Fibroblast of skin of abdomen (primary cell): ENCODE results near the gene ATG14.
A peak's percentile ranks its signal among the peaks of the same experiment; 100 is the strongest.
"Not testable (repeated sequence)": the region's sequence is repeated elsewhere in the genome, so short reads cannot be mapped to it uniquely, and the experiment has no call there.

ENCODE experiments used
- DNase-seq: peaks from one replicate; pipeline ENCODE4 v3.0.0-alpha.2; 2013

Gene ATG14

GRCh38 chr14:55350461-55350860 lies 61.2 kb downstream of the ATG14 start:
- DNase-seq, result no peak

DNA sequence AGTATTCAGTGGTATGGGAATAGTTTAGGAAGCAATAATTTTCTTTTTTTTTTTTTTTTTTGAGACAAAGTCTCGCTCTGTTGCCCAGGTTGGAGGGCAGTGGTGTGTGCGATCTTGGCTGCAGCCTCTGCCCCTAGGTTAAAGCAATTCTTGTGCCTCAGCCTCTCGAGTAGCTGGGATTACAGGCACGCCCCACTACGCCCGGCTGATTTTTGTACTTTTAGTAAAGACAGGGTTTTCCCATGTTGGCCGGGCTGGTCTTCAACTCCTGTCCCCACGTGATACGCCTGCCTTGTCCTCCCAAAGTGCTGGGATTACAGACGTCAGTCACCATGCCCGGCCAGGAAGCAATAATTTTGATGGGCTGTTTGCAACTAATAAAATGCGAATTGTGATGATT lies 62.1 kb downstream of the ATG14 start:
- no peak for DNase-seq

DNA sequence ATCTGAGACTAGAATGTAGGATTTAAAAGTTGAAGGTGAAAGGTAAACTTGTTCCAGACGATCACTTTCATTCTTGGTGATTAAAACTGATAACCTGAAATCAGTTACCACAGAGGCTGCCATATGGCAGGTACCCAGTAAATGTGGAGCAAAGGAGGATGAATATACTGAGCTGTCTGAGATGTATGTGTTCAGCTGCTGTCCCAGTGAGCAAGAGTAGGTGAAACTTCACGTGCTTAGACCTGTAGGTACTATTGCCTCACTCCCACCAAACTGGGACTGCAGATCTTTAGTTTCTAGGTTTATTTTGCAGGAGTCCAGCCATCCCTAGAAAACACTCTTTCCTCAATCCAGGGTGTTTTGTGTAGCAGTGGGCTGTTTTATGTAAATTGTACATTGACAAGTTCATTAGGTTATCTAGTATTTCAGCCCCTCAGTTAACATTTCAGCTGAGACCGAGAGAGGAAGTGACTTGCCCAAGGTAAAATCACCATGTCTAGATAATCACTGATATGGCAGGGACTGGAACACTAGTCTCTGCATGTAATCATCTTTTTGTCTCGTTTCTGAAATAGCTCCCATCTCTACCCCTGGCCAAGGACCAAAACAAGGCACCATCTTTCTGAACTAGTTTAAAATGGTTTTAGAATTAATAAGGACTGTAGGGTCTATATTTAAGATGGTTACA lies 62.7 kb downstream of the ATG14 start:
- DNase-seq, result no peak

DNA sequence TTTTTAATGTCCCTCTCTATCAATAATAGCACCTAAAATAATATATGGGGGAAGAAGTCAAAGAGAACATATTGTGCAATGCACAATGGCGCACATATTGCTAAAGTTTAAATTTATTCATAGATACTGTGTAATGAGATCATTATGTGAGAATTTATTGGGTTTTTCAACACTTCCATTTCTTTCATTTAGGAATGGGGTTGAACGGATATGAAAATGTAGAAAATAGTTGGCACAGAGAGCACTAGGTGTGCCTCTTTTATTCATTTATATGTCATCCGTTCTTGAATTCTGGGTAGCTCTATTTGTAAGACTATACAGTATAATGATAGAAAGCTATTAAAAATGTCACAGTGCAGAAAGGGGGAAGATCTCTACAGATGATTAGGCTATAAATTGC lies 63.9 kb downstream of the ATG14 start:
- no peak for DNase-seq

DNA sequence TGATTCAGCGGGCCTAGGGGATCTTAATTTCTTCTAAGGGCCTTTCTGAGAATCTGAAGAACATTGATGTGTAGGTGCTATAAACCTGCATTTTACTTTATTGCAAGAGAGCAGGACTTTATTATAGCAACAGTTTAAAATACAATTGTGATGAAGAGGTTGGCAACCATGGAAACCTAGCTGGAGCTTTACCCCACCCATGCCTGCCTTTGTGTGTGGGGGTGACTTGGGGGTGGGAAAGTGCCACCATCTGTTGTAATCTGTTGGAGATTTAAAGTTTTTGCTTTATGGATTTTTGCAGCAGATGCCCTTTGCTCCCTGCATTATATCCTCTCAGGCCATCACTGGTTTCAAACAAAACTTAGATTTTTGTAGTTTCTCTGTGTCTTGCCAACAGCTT lies 64.6 kb downstream of the ATG14 start:
- no peak for DNase-seq

DNA sequence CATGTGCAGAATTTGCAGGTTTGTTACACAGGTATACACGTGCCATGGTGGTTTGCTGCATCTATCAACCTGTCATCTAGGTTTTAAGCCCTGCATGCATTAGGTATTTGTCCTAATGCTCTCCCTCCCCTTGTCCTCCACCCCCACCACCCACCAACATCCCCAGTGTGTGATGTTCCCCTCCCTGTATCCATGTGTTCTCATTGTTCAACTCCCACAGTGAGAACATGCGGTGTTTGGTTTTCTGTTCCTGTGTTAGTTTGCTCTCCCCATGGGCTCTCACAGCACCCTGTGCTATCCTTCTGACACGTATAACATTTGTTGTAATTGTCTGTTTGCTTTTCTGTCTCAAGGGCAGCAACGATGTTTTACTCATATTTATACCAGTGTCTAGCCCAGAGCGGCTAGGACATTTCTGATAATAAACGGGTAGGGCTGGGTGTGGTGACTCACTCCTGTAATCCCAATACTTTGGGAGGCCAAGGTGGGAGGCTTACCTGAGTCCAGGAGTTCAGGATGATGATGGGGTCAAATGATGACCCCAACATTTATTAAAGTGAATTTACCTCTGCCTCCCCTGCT lies 67.0 kb downstream of the ATG14 start:
- not testable (repeated sequence) for DNase-seq

DNA sequence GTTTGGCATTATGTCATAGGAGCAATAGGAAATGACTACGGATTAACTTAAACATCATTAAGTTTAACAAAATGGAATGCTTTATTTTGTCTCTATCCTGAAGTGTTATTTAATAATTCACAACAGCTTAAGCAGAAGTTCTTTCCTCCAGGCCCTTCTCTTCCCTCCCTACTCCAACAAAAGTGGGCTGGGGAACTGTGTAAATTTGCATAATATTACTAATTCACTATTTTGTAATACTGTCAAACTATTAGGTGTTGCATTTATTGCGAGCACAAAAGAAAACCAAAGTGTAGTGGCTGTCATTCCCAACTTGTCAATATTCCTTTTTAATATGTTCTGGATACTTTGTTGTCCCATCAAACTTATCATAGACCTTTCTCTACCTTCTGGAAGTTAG lies 69.8 kb downstream of the ATG14 start:
- no peak for DNase-seq

DNA sequence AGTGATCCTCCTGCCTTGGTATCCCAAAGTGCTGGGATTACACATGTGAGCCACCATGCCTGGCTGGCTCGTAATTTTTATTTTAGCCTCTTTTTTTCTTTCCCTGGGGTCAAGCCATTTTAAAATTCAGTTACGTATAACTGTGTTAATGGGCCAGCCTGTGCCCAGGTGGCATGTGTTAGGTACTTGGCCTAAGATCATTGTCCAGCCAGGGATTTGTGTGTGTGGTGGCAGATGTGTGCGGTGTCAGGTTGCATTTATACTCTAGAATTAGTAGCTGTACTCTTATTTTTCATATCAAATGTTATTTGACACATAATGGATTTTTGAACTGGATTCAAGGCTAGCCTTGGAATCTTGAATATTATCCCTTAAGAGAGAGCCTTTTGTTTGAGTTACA lies 71.1 kb downstream of the ATG14 start:
- DNase-seq, result no peak

- no peak for DNase-seq
Measured at GRCh38 chr14:55339770-55340169, 71.9 kb downstream of the ATG14 start.

DNA sequence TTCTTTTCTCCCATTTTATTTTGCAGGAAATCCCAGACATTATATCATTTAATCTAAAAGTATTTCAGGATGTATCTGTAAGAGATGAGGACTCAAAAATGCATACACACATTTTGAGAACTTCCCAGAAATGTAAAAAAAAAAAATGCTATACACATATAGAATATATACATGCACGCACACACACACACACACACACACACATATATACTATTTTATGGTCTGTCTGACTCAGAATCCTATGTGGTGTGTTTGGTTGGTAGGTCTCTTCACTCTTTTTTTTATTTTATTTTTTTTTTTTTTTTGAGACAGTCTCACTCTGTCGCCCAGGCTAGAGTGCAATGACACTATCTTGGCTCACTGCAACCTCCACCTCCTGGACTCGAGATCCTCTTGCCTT lies 74.9 kb downstream of the ATG14 start:
- DNase-seq, result no peak

DNA sequence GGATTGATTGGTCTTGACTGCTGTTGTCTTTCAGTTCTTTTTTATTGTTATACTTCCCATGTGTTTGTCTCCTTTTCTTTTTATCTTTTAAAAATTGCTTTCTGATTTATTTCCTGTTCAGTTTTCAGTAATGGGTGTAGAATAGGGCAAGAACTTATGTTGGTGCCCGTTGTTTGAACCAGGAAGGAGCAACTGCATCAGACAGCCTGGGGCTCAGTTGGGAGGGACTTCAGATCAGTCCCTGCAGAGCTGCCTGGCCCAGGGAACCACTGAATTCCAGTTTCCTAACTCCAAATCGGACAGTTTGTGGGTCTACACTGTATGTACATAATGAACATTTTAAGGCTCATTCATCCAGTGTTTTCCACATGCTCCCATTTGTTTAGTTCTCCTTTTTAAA lies 75.5 kb downstream of the ATG14 start:
- DNase-seq, result no peak

- peak; percentile 14 for DNase-seq
Measured at GRCh38 chr14:55333711-55334485, 77.7 kb downstream of the ATG14 start.

GRCh38 chr14:55332654-55333570 lies 78.7 kb downstream of the ATG14 start:
- no peak for DNase-seq

DNA sequence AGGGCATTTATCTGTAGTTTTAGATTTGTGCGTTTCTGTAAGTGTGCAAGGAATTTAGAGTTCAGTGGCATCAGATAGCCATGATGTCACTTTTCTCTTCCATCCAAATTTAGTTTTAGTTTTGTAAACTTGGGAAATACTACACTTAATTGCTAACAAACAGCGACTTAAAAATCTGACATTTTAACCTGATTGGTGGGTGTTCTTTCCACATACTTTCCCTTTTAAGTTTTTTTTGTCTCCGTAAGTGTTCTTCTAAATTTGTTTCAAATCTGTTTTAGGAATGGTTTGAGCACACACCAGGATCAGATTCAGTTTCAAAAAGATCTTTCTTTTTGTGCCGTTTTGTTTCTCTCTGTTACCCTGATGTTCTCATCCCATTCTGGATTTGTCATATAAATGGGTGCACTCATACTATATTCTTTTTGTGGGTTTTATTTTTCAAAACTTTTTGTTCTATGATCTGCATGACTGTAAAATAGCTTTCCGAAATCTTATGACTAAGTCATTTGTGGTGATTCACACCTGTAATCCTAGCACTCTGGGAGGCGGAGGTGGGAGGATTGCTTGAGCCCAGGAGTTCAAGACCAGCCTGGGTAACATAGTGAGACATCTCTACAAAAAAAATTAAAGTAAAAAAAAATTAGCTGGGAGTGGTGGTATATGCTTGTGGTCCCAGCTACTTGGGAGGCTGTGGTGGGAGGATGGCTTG lies 81.5 kb downstream of the ATG14 start:
- no peak for DNase-seq

DNA sequence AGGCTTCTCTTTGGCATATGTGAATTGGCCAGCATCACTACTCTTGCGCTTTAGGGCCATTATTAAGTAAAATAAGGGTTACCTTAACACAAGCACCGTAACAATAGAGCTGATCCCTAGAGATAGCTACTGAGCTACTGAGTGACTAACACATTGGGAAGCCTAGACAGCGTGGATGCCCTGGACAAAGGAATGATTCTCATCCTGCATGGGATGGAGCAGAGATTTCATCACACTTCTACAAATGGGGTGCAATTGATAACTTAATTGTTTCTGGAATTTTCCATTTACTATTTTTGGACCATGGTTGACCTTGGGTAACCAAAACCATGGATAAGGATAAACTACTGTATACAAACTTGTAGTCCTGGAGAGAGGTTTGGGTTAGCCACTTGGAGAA lies 83.3 kb downstream of the ATG14 start:
- peak; percentile 47 for DNase-seq

DNA sequence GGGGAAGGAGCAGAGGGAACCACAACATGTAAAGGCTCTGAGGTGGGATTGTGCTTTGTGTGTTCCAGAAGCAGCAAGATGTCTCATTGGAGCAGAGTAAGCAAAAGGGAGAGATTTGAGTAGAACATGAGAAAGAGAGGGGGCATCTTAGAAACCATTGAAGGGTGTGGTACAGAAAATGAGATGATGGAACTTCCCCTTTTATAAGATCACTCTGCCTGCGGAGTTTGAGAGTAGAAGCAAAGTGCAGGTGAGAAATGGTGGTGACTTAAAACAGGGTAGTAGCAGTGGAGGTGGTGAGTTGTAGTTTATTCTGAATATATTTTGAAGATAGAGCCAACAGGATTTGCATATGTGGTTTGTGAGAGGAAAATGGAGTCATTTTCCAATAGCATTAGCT lies 84.5 kb downstream of the ATG14 start:
- no peak for DNase-seq

- DNase-seq, result no peak
Measured at GRCh38 chr14:55324812-55325211, 86.8 kb downstream of the ATG14 start.

DNA sequence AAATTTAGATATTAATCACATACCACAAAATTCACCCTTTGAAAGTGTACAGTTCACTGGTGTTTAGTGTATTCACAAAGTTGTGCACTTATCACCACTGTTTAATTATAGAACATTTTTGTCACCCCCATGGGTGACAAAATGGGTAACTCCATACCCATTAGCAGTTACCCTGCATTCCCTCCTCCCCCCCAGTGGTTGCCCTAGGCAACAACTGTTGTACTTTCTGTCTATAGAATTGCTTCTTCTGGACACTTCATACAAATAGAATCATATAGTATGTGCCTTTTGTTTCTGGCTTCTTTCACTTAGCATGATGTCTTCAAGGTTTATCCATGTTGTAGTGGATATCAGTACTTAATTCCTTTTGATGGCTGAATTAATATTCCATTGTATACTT lies 87.7 kb downstream of the ATG14 start:
- no peak for DNase-seq

DNA sequence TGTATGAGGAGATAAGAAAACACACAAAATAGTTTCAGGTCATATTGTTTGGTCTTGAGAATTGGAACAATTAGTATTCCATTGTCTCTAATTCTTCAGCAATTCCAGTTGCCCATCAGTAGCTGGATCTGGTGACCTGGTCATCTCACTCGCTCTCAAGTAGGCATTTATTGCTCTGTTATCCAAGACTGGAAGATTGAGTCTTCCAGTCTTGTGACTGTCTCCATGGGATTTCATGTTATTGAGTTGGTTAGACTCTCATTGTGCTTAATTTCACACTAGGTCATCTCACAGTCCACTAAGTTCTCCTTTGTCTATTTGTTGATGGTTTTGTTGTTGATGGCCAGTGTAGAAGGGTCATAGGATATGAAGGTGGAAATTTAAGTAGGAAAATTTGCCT lies 92.9 kb downstream of the ATG14 start:
- DNase-seq, result no peak

DNA sequence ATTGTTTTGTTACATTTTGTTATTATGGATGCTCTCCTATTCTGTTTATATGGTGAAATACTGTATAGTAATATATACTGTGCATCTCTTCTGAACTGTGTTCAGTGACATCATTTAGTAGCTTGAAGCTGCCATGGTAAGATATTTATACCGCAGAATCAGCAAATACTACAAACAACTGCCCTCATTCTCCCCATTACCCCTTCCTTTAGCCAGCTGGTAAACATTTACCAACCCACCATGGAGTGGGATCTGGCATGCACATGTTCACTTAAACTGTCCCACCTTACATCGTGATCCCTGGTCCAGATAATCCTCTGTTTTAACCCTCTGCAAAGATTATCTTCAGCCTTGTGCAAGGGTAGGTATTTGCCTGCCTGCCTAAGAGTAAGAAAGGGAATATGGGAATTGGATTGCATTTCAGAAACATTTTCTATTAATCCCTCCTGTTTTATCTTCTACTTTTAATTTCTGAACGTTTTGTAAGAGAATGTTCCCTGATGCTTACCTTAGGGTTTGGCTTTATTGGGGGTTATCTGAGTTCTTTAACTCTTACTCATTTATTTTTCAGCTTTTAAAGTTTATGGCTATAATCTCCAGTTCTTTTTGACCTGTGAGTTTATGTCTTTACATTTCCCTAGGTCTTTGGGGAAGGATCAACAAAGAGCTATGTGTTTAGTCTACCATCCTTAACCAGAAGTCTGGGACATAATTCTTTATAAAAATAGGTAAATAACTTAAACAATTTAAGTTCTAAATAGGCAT lies 93.9 kb downstream of the ATG14 start:
- DNase-seq, result no peak

- DNase-seq, result no peak
Measured at GRCh38 chr14:55316564-55316963, 95.1 kb downstream of the ATG14 start.
